Measurements from ENCODE around the gene RFC5. TPM values are rescaled to one million over a fixed set of nuclear protein-coding genes. Genes with fewer than 3 reads are reported as not detected.

Gene RFC5
- total RNA-seq, 2 donors from 2014 or later = 9.4 to 36.0 TPM

- intact Hi-C loops (cut with DNase I) = no loop called here
- H3K9me3 ChIP-seq = no peaks in the 10 kb centered on the region
- no peak overlapping the region for H3K27ac ChIP-seq
- H3K36me3 ChIP-seq = peaks cover 10% of the 10 kb centered on the region
- DNase-seq = no peak
- H3K9ac ChIP-seq (ENCODE audit: low read depth in 2 of 2, low read length in 2 of 2) = no peak overlapping the region
- TF ChIP-seq, protein P1, sequence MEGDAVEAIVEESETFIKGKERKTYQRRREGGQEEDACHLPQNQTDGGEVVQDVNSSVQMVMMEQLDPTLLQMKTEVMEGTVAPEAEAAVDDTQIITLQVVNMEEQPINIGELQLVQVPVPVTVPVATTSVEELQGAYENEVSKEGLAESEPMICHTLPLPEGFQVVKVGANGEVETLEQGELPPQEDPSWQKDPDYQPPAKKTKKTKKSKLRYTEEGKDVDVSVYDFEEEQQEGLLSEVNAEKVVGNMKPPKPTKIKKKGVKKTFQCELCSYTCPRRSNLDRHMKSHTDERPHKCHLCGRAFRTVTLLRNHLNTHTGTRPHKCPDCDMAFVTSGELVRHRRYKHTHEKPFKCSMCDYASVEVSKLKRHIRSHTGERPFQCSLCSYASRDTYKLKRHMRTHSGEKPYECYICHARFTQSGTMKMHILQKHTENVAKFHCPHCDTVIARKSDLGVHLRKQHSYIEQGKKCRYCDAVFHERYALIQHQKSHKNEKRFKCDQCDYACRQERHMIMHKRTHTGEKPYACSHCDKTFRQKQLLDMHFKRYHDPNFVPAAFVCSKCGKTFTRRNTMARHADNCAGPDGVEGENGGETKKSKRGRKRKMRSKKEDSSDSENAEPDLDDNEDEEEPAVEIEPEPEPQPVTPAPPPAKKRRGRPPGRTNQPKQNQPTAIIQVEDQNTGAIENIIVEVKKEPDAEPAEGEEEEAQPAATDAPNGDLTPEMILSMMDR (IDR thresholded peaks at IDR 0.05) = no peak
- H3K4me1 ChIP-seq = no peaks in the 10 kb centered on the region
- H3K4me3 ChIP-seq = no peak overlapping the region
- H3K27me3 ChIP-seq = no peaks in the 10 kb centered on the region
Measured at GRCh38 chr12:118032188-118032587, 15.7 kb downstream of the RFC5 start.

DNA sequence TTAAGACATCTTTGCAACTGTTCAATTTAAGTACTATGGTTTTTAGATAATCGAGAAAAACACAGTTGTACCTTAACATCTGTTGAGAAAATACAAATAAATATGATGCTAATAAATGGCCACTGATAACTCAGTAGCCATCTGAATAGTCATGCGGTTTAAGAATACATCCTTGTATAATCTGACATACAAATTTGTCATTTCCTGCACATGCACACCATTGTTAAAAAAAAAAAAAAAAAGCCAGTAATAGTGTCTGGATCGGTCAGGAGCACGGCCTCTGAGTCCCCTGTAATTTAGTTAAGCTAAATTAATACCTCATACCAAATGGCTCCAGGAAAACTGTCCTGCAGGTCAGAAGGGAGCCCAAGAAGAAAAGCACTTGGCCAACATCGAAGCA lies 16.8 kb downstream of the RFC5 start:
- intact Hi-C loops (cut with DNase I) = no loop called here
- no peaks in the 10 kb centered on the region for H3K27me3 ChIP-seq
- H3K4me1 ChIP-seq = no peaks in the 10 kb centered on the region
- no peaks in the 10 kb centered on the region for H3K9me3 ChIP-seq
- peaks cover 10% of the 10 kb centered on the region for H3K36me3 ChIP-seq
- no peak overlapping the region for H3K9ac ChIP-seq (ENCODE audit: low read depth in 2 of 2, low read length in 2 of 2)
- DNase-seq = no peak
- H3K27ac ChIP-seq = no peak overlapping the region
- TF ChIP-seq, protein P1 (IDR thresholded peaks at IDR 0.05) = no peak
- H3K4me3 ChIP-seq = no peak overlapping the region

DNA sequence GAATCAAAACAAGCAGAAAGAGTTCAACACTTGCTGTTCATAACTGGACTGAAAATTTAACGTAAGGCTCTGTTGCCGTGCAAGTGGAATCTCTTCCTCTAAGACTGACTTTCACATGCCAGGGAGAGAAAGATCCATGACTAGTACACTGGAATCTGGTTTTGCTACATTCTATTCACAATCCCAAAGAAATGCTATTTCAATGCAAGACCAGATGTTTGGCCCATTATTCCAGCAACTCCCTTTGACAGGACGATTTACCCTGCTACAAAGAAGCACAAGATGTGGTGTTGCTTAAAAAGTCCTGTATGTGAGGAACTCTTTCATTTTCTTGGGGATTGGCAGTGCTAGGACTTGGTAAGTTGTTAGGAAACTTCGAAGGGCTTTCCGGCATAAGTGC lies 17.4 kb downstream of the RFC5 start:
- Histone ChIP-seq H3K9ac (ENCODE audit: low read depth in 2 of 2, low read length in 2 of 2) (no peak overlapping the region), H3K9me3 (no peaks in the 10 kb centered on the region), H3K4me1 (no peaks in the 10 kb centered on the region), H3K27me3 (no peaks in the 10 kb centered on the region), H3K4me3 (no peak overlapping the region), H3K36me3 (peaks cover 14% of the 10 kb centered on the region), H3K27ac (no peak overlapping the region)
- no peak for DNase-seq
- TF ChIP-seq, protein P1 (IDR thresholded peaks at IDR 0.05) = no peak
- intact Hi-C loops (cut with DNase I) = no loop called here

DNA sequence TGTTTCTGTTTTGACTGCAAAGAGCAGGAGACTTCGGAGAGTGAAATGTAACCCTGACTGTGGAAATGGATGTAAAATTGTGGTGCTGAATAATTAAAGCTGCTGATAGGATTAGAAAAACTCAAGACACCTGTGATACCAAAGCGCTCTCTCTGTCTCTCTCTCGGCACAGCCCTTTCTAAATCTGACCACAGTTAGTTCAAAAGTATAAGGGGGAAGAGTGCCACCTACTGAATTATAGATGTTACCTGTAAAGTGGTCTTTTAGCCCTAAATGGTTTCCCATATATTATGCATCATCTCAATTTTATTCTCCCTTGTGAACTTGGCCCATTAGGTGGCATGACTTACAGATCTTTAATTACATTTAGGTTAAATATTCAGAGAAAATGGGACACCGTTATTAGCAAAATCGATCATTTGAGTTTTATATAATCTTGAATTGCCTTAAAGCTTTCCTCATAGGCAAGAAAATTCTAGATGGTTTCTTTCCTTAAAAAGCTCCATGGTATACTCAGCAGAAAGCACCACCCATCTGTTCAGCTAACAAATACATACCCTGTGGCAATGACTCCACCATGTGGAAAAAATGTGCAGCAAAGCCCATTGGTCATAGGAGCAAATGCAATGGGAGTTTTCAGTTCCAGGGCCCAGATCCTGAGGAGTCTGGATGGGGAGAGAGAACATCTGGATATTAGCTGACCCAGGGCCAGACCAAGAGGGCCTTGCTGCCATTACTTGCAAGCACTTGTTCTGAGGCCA lies 18.1 kb downstream of the RFC5 start:
- Histone ChIP-seq H3K4me3 (no peak overlapping the region), H3K27me3 (no peaks in the 10 kb centered on the region), H3K9ac (ENCODE audit: low read depth in 2 of 2, low read length in 2 of 2) (no peak overlapping the region), H3K9me3 (no peaks in the 10 kb centered on the region), H3K27ac (no peak overlapping the region), H3K36me3 (peaks cover 18% of the 10 kb centered on the region), H3K4me1 (no peaks in the 10 kb centered on the region)
- peak; percentile 34 for DNase-seq
- intact Hi-C loops (cut with DNase I) = no loop called here
- TF ChIP-seq, protein P1 (IDR thresholded peaks at IDR 0.05) = peak; percentile 44

GRCh38 chr12:118035190-118036041 lies 18.9 kb downstream of the RFC5 start:
- no peak overlapping the region for H3K4me3 ChIP-seq
- no peaks in the 10 kb centered on the region for H3K4me1 ChIP-seq
- no peaks in the 10 kb centered on the region for H3K9me3 ChIP-seq
- H3K36me3 ChIP-seq = peaks cover 18% of the 10 kb centered on the region
- H3K27me3 ChIP-seq = no peaks in the 10 kb centered on the region
- H3K9ac ChIP-seq (ENCODE audit: low read depth in 2 of 2, low read length in 2 of 2) = no peak overlapping the region
- peak; percentile 30 for DNase-seq
- TF ChIP-seq, protein P1 (IDR thresholded peaks at IDR 0.05) = peak; percentile 1
- intact Hi-C loops (cut with DNase I) = no loop called here
- no peak overlapping the region for H3K27ac ChIP-seq

All from colonic mucosa (tissue), 4 donors.